GM21447 (cell line): ENCODE measurements around the gene CCDC74A.
"Not testable (repeated sequence)": the region's sequence is repeated elsewhere in the genome, so short reads cannot be mapped to it uniquely, and the experiment has no call there.

Experiments
- ATAC-seq: cut with Tn5 transposase; IDR thresholded peaks from one replicate; pipeline ENCODE4 v1.9.1; 2021; ENCODE audit not compliant: unreplicated experiment

The CCDC74A gene

GRCh38 chr2:131525256-131525655 lies 2.4 kb upstream of the CCDC74A start:
- not testable (repeated sequence) for ATAC-seq

- peak; percentile 67 for ATAC-seq
Measured at GRCh38 chr2:131528981-131529863, 1.5 kb downstream of the CCDC74A start.

- ATAC-seq, result not testable (repeated sequence)
Measured at GRCh38 chr2:131529864-131530445, 2.3 kb downstream of the CCDC74A start.

GRCh38 chr2:131530626-131531344 lies 3.1 kb downstream of the CCDC74A start:
- not testable (repeated sequence) for ATAC-seq

GRCh38 chr2:131531547-131532185 lies 4.0 kb downstream of the CCDC74A start:
- not testable (repeated sequence) for ATAC-seq

- not testable (repeated sequence) for ATAC-seq
Measured at GRCh38 chr2:131532723-131533608, 5.3 kb downstream of the CCDC74A start.

GRCh38 chr2:131533609-131534316 lies 6.1 kb downstream of the CCDC74A start:
- ATAC-seq, result not testable (repeated sequence)

- ATAC-seq, result not testable (repeated sequence)
Measured at GRCh38 chr2:131534317-131534672, 6.6 kb downstream of the CCDC74A start.

- not testable (repeated sequence) for ATAC-seq
Measured at GRCh38 chr2:131534965-131535364, 7.3 kb downstream of the CCDC74A start.

- ATAC-seq, result no peak
Measured at GRCh38 chr2:131535526-131535925, 7.8 kb downstream of the CCDC74A start.

GRCh38 chr2:131535951-131536826 lies 8.5 kb downstream of the CCDC74A start:
- ATAC-seq, result not testable (repeated sequence)

- ATAC-seq, result not testable (repeated sequence)
Measured at GRCh38 chr2:131536841-131537240, 9.2 kb downstream of the CCDC74A start.

GRCh38 chr2:131538856-131539255 lies 11.2 kb downstream of the CCDC74A start:
- not testable (repeated sequence) for ATAC-seq

GRCh38 chr2:131542438-131543384 lies 15.0 kb downstream of the CCDC74A start:
- no peak for ATAC-seq

GRCh38 chr2:131543385-131543891 lies 15.8 kb downstream of the CCDC74A start:
- no peak for ATAC-seq

- not testable (repeated sequence) for ATAC-seq
Measured at GRCh38 chr2:131544006-131544812, 16.5 kb downstream of the CCDC74A start.
